Motor neuron (in vitro differentiated cells): ENCODE results near the gene CDHR2. TPM values are rescaled to one million over a fixed set of nuclear protein-coding genes. Genes with fewer than 3 reads are reported as not detected.

ENCODE experiments used
- ATAC-seq, 8 experiments: fragments of 200-7000 bp; cut with Tn5 transposase; replicated peaks in 6 of 8; 2 replicates each; pipeline ENCODE4 v1.8.0; 2021; ENCODE audit warnings: mild to moderate bottlenecking in 8 of 8, moderate library complexity in 8 of 8
- H3K27ac ChIP-seq, 2 donors: fragments of 250-450 bp; sonication (Bioruptor Pico); 2 replicates each; pipeline ENCODE4 v1.9.0; 2021; ENCODE audit warnings: antibody characterized with exemption in 2 of 2, mild to moderate bottlenecking in 2 of 2, moderate library complexity in 1 of 2
- H3K4me1 ChIP-seq, 2 donors: fragments of 250-450 bp; sonication (Bioruptor Pico); replicated peaks in 1 of 2; 2 replicates each; pipeline ENCODE4 v1.6.1; 2021; ENCODE audit warnings: antibody characterized with exemption in 2 of 2, mild to moderate bottlenecking in 2 of 2, moderate library complexity in 1 of 2
- H3K4me3 ChIP-seq, 5 donors: fragments of 250-450 bp; sonication (Bioruptor Pico); 2 replicates each; pipeline ENCODE4 v1.9.0; 2021; ENCODE audit warnings: antibody characterized with exemption in 5 of 5, mild to moderate bottlenecking in 5 of 5, moderate library complexity in 4 of 5
- WGBS, 10 experiments: fragments of 450-650 bp; shearing (Covaris generic); methylation state at CpG; one replicate each; pipeline ENCODE4 v1.0.0; 2022; 5-methylcytosine and 5-hydroxymethylcytosine counted together
- in situ Hi-C, 9 experiments: fragments of 400-800 bp; cut with MboI; loops; one replicate each; pipeline ENCODE4 v1.15.0; 2021; ENCODE audit warnings: low sequenced_read_pairs in 9 of 9, low pct_unique_long_range_greater_than_20kb in 2 of 9; ENCODE audit not compliant: unreplicated experiment in 9 of 9
- total RNA-seq, 8 experiments: library from RNA; unstranded; fragments of 300-600 nt; gene quantifications; 2 replicates each; pipeline versions ENCODE4 v1.2.3 to v1.2.4, GENCODE V29; 2022

CDHR2 gene
- total RNA-seq, 8 experiments from 2014 or later: 0.05 to 0.96 (median 0.60) TPM; not detected in 1

DNA sequence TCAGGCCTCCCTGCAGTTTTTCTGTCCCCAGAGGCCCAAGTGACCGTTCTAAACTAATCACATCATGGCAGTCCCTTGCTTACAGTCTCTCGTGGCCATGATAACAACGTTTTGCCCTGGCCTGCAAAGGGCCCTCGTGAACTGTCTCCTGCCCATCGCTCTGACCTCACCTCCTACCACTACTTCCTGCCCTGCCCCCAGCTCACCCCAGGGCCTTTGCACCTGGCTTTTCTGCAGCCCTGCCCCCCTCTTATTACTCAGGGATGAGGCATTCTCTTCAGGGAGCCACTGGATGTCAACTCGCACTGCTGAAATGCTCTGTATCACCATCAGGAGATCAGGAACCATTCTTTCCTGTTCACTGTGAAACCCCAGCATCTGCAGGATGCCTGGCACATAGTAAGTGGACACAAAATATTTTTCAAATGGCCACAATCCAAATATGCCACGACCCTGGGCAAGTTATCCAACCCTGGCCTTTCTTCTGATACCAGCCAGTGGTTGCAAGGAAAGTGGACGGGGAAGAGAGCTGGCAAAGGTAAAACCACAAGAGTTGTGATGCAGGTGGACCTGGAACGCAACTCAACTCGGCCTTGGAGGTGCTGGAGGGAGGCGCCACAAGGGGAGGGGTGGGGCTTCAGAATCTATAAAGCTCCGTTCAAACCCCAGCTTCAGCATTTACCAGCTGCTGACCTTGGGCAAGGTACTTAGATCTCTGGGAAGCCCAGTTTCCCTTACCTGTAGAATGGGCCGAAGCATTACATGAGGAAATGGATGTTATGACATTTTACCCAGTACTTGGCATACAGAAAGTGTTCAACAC is 79.5 kb downstream of the CDHR2 start:
- ATAC-seq: no peak
- Histone ChIP-seq H3K4me1 (peaks cover 11 to 13% of the 10 kb centered on the region in 2 donors), H3K4me3 (no peak overlapping the region), H3K27ac (no peak overlapping the region)
- WGBS, 10 experiments: 43 to 88% (median 68%) methylated on average over 1 to 10 of the region's 13 CpGs; no CpG with 5 or more reads in 1 of the 10 experiments
- in situ Hi-C loops: loop anchor here in 1 of 9 experiments (25.0 kb wide), 1 partner anchor 891 kb away; no protein-coding TSS in a partner anchor

DNA sequence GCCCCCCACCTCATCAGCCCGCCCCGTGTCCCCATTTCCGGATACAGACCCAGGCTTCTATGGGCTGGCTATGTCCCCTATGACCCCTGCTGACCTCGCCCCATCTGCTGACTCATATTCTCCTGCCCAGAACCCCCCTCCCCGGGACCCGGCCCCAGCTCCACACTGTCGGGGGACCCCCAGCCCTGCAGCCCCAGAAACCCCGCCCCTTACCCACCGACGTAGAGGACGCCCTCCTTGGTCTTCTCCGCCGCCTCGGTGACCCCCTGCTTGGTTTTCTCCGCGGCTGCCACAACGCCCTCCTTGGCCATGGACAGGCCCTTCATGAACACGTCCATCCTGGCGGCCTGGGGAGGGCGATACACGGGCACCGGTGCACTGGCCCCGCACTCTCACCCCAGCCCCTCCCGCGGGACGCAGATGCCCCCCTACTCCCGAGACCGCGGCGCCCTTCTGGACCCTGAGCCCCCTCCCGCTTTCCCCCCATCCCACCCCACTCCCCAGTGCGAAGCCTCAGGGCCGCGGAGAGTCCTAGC is 80.2 kb downstream of the CDHR2 start:
- Histone ChIP-seq H3K4me3 (peak overlapping the region; percentile 36 to 54 (median 47)), H3K27ac (no peak overlapping the region), H3K4me1 (peaks cover 11 to 13% of the 10 kb centered on the region in 2 donors)
- 12% methylated on average over 5 of the region's 34 CpGs; no CpG with 5 or more reads in 9 of the 10 experiments for WGBS, 10 experiments
- in situ Hi-C loops: loop anchor here in 1 of 9 experiments (25.0 kb wide), 1 partner anchor 892 kb away; no protein-coding TSS in a partner anchor
- ATAC-seq: no peak

DNA sequence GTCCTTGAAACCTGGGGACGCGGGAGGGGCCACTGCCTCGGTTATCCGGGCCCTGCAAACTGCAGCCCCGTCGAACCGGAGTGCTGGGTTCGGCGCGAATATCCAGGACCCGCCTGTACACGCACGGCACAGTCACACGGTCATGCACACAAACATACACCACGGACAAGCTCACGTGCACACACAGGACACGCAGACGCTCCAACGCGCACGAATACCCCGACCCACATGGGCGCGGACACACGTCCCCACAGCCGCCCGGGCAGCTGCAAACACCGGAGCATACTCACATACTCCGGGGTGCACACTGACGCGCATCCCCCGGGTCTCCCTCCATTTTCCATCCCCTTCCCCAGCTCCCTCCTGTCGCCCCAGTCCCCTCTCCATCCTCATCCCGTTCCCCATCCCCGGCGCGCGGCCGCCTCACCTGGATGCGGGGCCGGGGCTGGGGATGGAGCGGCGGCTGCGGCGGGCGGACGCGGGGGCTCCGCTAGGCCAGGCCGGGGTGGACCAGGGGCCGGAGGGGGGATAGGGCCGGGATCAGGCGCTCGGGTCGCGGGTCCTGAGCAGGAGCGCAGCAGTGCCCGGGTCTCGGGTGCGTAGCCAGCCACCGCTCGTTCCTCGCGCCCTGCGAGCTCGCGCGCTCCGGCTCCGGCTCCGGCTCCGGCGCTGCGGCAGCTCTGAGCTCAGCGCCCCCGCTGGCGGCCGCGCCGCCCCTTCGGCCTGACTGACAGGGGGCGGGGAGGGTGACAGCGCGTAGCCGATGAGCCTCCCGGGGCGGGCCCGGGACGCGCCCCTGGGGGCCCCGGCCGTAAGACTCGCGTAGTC is 80.9 kb downstream of the CDHR2 start, which contains the start of the genes EIF4E1B and SNCB:
Gene EIF4E1B (plus strand): TSS at position 823 of the 828 bp plus-strand sequence. CDS start 12,113 bp downstream, outside the sequence.
Gene SNCB (minus strand): TSS at position 682 of the 828 bp plus-strand sequence. CDS start 880 bp downstream, outside the sequence.
- peaks cover 11 to 13% of the 10 kb centered on the region in 2 donors for H3K4me1 ChIP-seq
- WGBS, 10 experiments: 7% methylated on average over 3 of the region's 94 CpGs; no CpG with 5 or more reads in 9 of the 10 experiments
- ATAC-seq: peak; percentile 86 to 96 (median 89)
- in situ Hi-C loops: loop anchor here in 1 of 9 experiments (25.0 kb wide), 1 partner anchor 893 kb away; no protein-coding TSS in a partner anchor
- no peak within 1 kb of the TSS for H3K27ac ChIP-seq
- H3K4me3 ChIP-seq: peak within 1 kb of the TSS; percentile 36 to 54 (median 47)

DNA sequence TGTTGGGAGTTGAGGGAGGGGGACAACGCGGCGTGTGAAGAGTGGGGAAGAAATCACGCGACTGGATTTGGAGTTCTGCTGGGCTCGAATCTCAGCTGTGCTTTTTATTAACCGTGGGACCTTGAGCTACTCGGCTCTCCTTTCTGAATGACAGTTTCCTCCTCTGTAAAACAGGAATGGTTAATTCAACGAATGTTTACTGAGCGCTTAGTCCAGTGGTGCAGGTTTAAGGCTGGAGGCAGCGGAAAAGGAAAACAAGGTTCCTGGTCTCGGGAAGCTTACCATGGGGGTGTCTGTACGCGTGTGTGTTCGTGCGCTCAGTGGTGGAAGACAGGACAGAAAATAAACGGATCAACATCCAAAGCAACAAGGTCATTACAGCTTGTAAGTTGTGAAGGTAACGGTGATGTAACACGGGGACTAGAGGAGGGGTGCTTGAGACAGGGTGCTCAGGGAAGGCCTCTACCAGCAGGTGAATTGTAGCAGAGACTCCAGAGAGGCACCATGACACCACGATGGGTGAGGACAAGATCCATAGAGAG is 81.6 kb downstream of the CDHR2 start:
- H3K27ac ChIP-seq: no peak overlapping the region
- 0 to 52% (median 8%) methylated on average over 1 to 10 of the region's 20 CpGs; no CpG with 5 or more reads in 1 of the 10 experiments for WGBS, 10 experiments
- H3K4me1 ChIP-seq: peaks cover 11 to 13% of the 10 kb centered on the region in 2 donors
- in situ Hi-C loops: loop anchor here in 1 of 9 experiments (25.0 kb wide), 1 partner anchor 893 kb away; no protein-coding TSS in a partner anchor
- ATAC-seq: peak in 5 of 8 experiments; percentile 10 to 36 (median 16)
- H3K4me3 ChIP-seq: peak overlapping the region; percentile 36 to 54 (median 47)

DNA sequence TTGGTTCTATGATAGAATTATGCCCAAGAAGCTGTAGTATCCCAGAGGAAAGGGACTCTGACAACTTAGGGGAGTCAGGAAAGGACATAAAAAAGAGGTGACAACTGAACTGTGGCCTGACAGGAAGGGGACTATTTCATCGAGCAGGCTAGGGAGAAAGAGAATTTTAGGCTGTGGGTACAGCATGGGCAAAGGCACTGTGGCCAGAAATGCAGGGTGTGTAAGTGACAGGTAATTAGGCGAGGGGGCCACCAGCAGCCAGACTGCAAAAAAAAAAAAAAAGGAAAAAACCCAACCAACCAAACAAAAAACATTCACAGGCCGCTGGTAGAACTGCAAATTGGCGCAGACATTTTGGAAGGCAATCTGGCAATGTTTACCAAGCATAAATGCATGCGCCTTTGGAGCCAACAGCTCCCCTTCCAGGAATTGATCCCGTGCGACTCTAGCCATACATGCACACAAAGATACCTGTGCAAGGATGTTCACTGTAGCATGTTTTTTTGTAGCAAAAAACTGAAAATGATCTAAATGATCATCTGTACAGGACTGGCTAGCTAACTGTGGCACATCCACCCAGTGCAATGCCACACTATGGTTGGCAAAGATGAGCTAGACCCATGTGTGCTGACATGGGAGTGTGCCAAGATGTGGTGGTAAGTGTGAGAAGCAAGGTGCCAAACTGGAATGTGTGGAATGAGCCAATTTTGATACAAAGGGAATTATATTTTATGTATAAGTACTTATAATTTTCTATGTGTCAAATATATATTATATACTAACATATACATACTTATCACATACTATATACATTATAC is 82.5 kb downstream of the CDHR2 start:
- H3K27ac ChIP-seq: no peak overlapping the region
- WGBS, 10 experiments: 40 to 88% (median 63%) methylated on average over 1 to 6 of the region's 7 CpGs
- H3K4me1 ChIP-seq: peaks cover 7 to 11% of the 10 kb centered on the region in 2 donors
- H3K4me3 ChIP-seq: peak overlapping the region in 3 of 5 donors; percentile 47 to 54 (median 51)
- ATAC-seq: no peak
- in situ Hi-C loops: loop anchor here in 1 of 9 experiments (25.0 kb wide), 1 partner anchor 894 kb away; no protein-coding TSS in a partner anchor

DNA sequence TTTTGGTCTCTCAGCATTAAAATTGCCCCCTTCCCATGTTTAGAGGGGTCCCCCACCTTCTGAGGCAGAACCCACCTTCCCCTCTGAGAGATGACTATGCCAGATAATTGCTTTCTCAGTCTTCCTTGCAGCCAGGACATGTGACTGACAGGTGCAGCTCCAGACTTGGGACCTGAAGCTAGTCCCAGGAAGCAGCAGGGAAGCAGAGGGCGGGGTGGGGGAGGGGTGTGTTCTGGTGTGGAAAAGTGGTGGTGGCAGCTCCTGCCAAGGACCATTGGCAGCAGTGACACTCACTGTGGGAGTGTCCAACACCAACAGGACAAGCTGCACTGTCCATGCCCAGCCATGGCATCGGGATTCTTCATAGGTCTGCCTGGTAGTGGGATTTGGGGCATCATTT is 83.6 kb downstream of the CDHR2 start:
- in situ Hi-C loops: loop anchor here in 1 of 9 experiments (25.0 kb wide), 1 partner anchor 895 kb away; no protein-coding TSS in a partner anchor
- Histone ChIP-seq H3K27ac (no peak overlapping the region), H3K4me1 (peaks cover 7 to 11% of the 10 kb centered on the region in 2 donors), H3K4me3 (no peak overlapping the region)
- 100% methylated on average over 1 of the region's 2 CpGs; no CpG with 5 or more reads in 9 of the 10 experiments for WGBS, 10 experiments
- ATAC-seq: no peak

DNA sequence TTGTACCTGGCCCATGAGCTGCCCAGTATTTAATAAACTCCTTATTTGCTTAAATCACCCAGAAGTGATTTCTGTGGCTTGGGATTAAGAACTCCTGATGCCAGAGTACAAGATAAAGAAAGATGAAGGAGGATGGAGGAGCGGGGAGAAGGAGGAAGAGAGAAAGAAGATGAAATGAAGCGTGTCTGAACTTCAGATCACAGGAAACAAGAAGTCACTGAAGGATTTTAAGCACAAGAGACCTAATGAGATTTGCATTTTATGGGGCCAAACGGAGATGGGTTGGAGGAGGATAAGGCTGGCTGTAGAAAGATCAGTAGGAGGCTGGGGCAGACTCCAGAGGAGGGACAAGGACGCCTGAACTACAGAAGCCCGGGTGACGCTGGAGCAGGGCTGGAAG is 84.5 kb downstream of the CDHR2 start:
- H3K27ac ChIP-seq: no peak overlapping the region
- in situ Hi-C loops: loop anchor here in 1 of 9 experiments (25.0 kb wide), 1 partner anchor 896 kb away; no protein-coding TSS in a partner anchor
- H3K4me1 ChIP-seq: peaks cover 7 to 11% of the 10 kb centered on the region in 2 donors
- no peak overlapping the region for H3K4me3 ChIP-seq
- no peak for ATAC-seq
- 0 to 50% (median 17%) methylated on average over 1 to 6 of the region's 6 CpGs; no CpG with 5 or more reads in 1 of the 10 experiments for WGBS, 10 experiments

DNA sequence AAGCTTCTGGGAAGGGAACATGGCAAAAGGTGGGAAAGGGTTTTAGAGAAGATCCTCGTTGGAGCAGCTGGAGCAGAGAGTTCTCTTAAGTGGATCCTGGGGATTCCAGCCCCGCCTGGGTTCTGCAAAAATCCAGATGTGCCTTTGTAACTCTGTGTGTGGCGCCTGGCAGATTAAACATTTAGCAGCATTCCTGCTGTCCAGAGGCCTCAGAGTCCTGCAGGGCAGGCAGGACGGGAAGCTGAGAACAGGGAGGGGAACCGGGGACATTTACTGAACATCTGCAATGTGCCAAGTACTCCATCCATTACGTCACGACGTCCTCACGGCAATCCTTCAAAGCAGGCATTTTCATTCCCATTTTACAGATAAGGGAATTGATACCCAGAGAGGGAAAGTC is 87.3 kb downstream of the CDHR2 start:
- no peaks in the 10 kb centered on the region for H3K4me1 ChIP-seq
- no peak overlapping the region for H3K4me3 ChIP-seq
- ATAC-seq: peak in 3 of 8 experiments; percentile 43 to 81 (median 50)
- in situ Hi-C loops: loop anchor here in 1 of 9 experiments (25.0 kb wide), 1 partner anchor 899 kb away; no protein-coding TSS in a partner anchor
- 0 to 69% (median 28%) methylated on average over 2 to 8 of the region's 9 CpGs; no CpG with 5 or more reads in 2 of the 10 experiments for WGBS, 10 experiments
- H3K27ac ChIP-seq: no peak overlapping the region

DNA sequence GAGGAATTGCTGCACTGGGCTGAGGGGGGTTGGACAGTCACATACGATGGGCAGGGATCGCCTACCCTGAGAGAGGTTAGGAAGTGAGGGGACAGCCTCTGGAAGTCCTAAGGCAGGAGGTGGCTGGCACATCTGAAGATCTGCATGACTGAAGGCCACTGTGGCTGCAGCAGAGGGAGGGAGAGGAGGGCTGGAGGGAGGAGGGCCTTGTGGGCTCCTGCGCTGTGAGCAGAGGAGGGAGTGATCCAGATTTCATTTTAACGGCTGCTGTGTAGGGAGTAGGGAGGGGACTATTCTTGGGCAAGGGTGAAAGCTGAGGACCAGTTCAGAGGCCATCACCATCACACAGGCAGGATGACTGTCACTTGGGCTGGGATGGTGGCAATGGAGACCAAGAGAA is 88.4 kb downstream of the CDHR2 start:
- ATAC-seq: peak in 2 of 8 experiments; percentile 15 to 32
- Histone ChIP-seq H3K4me3 (no peak overlapping the region), H3K27ac (no peak overlapping the region), H3K4me1 (no peaks in the 10 kb centered on the region)
- 10 to 80% (median 27%) methylated on average over 1 to 4 of the region's 4 CpGs; no CpG with 5 or more reads in 5 of the 10 experiments for WGBS, 10 experiments
- in situ Hi-C loops: loop anchor here in 1 of 9 experiments (25.0 kb wide), 1 partner anchor 900 kb away; no protein-coding TSS in a partner anchor

DNA sequence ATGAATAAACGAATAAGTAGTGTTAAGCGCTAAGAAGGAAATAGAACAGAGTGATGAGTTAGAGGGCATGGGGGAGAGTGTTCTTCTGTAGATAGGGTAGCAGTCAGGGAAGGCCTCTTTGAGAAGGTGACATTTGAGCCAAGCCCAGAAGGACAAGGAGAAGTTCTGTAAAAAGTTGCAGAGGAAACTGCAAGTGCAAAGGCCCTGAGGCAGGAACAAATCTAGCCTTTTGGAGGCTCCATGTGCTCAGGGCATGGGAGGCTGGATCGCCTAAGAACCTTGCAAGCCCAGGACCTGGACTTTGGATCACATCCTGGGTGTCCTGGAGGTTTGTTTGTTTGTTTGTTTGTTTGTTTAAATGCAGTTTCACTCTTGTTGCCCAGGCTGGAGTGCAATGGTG is 89.3 kb downstream of the CDHR2 start:
- Histone ChIP-seq H3K27ac (no peak overlapping the region), H3K4me1 (no peaks in the 10 kb centered on the region), H3K4me3 (no peak overlapping the region)
- WGBS, 10 experiments: 40 to 100% (median 88%) methylated on average over 1 to 3 of the region's 3 CpGs
- no peak for ATAC-seq
- in situ Hi-C loops: loop anchor here in 1 of 9 experiments (25.0 kb wide), 1 partner anchor 901 kb away; no protein-coding TSS in a partner anchor

DNA sequence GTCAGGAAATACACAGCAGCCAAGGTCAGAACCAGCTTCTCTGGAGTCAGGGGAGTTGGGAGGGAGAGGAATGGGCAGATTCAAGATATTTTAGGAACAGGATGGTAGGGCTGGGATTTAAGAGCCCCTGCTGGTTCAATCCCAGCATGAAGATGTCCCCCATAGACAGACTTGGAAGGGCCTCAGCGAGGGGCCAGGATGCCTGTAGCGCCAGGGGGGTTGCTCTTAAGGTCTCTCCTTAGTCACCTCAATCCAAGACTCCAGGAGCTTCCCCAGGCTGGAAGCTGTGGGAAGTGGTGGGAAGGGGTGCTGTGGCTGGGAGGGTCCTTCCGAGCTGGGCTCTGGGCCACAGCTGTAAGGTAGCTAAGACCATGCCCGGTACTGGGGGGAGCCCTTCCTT is 90.1 kb downstream of the CDHR2 start:
- WGBS, 10 experiments: 13 to 65% (median 50%) methylated on average over 1 to 2 of the region's 4 CpGs; no CpG with 5 or more reads in 5 of the 10 experiments

More for the DNA sequence above, 90.1 kb downstream of the CDHR2 start:
- Histone ChIP-seq H3K4me3 (no peak overlapping the region), H3K4me1 (no peaks in the 10 kb centered on the region), H3K27ac (no peak overlapping the region)
- in situ Hi-C loops: loop anchor here in 1 of 9 experiments (25.0 kb wide), 1 partner anchor 902 kb away; no protein-coding TSS in a partner anchor
- ATAC-seq: no peak
